SH-SY5Y (cell line): ENCODE measurements around the gene ILDR2.

Experiments
- GATA2 ChIP-seq: IDR thresholded peaks from 2 replicates; pipeline ENCODE4 v1.6.1; 2011; ENCODE audit warnings: mild to moderate bottlenecking, low read depth, low read length
- GATA3 ChIP-seq: IDR thresholded peaks from 2 replicates; pipeline ENCODE4 v1.6.1; 2011; ENCODE audit warnings: low read depth, mild to moderate bottlenecking, low read length, moderate library complexity

ILDR2 gene

DNA sequence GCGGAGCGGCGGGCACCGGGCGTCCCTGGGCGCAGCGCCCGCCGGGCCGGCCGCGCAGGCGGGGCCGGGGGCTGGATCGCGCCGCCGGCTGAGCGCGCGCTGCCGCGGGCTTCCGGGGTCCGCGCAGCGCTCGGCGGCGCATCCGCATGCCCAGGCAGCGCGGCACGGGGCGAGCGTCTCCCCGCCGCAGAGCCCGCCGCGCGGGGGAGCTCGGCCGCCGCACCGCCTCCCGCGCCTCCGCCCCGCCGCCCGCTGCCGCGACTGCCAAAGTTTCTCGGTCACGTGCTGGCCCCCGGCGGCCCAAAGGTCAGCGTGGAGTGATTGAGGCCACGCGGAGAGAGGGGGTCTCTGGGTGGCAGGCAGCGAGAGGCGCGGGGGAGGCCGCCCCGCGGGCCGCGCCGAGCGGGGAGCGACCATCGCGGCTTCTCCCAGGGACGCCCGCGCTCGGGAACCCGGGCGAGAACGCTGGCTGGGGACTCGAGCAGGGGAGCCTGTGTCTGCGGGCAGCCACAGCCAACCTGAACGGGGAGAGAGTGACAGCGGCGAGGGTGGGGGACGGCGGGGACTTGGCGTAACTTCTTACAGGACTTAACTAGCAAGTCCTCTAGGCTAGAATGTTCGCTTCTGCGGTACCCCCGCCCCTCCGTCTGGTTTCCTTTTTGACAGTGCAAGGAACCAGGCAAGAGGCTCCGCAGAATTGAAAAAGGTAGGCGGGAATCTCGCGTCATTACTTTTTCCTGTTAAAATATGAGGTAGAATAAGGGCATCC lies at the start of gene ILDR2:
Gene ILDR2, minus strand, starts transcription at position 180 of the 769 bp plus-strand sequence. CDS start 272 bp downstream, outside the sequence.
- no peak for TF ChIP-seq GATA2

DNA sequence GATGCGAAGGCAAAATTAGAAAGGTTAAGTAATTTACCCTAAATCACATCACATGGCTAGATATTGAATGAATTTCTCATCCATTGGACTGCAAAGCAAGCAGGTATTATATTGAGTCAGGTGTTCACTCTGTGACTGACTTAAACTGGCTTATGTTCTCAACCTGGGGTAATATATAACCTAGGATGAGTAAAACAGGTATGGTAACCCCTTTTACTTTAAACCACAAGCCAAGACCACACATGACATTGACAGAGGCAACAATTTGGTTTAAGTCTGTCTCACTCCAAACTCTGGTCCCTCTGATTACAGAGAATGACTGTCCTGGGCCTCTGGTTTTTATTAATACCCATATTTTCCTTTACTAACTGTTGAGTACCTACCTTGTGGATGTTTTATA lies 47.0 kb upstream of the ILDR2 start:
- no peak for TF ChIP-seq GATA2
- TF ChIP-seq GATA3: no peak

DNA sequence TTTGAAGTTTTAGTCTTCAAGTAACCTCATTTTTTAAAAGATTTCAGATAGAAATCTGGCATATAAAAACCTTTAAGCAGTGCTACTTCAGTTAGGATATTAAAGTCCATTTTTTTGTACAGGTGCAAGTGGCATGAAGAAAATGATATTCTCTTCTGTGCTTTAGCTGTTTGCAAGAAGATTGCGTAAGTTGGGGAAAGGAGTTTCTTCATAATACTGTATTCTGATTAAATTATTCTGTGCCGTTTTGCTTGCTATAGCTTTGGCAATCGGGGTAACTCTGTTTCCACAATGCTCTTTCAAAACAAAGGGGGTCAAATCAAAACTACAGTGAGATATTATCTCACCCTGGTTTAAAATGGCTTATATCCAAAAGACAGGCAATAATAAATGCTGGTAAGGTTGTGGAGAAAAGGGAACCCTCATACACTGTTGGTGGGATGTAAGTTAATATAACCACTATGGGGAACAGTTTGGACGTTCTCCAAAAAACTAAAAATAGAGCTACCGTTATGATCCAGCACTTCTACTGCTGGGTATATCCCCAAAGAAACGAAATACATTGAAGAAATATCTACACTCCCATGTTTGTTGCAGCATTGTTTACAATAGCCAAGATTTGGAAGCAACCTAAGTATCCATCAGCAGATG lies 40.9 kb upstream of the ILDR2 start:
- TF ChIP-seq GATA3: no peak
- TF ChIP-seq GATA2: no peak

- TF ChIP-seq GATA2 (no peak), GATA3 (no peak)
Observed at GRCh38 chr1:167013108-167013929, 38.0 kb upstream of the ILDR2 start.

DNA sequence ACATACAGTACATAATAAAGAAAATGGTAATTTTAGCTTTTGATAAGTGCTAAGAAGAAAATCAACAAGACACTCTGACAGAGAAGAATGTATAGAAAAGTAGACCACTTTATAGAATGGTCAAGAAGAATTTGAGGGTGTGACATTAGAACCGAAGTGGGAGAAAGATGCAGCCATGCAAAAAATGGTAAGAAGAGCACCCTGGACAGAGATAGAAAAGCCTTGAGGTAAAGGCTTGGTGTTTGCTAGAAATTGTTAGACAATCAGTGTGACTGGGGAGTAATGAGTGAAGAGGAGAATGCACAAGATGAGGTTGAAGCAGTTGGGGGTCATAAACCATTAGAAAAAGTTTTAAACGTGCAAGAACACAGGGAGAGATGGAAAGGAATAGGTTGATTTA lies 37.2 kb upstream of the ILDR2 start:
- TF ChIP-seq GATA2 (no peak), GATA3 (no peak)

DNA sequence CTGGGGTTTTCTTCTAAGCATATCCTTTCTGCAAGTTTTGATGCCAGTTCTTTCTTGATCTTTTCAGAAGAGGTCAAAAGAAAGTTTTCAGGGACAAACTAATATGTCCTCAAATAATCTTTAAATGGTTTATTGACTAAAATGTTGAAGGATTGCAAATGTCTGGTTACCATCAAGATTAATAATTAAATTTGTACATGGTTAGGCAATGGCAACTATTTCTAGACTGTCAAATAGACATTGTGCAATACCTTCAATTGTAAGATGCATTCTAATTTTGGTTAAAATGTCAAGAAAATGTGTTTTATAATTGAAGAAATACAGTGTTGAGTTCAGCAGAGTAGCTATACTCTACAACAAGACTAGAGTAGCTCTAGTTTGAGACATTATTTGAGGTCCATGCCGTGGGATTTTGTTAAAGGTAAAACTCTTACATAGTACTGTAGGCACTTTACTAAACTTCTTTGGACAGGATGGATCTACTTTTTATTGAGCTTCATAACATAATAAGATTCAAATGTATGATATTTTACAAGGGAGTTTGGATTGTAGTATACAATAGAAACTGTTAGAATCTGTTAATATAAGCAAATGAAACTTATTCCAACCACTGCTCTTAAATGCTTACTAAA lies 36.3 kb upstream of the ILDR2 start:
- no peak for TF ChIP-seq GATA2
- TF ChIP-seq GATA3: no peak

- TF ChIP-seq GATA3 (no peak), GATA2 (no peak)
Observed at GRCh38 chr1:167003711-167004110, 28.4 kb upstream of the ILDR2 start.

- no peak for TF ChIP-seq GATA2
- no peak for TF ChIP-seq GATA3
Observed at GRCh38 chr1:167002354-167002753, 27.0 kb upstream of the ILDR2 start.

- TF ChIP-seq GATA2 (no peak), GATA3 (no peak)
Observed at GRCh38 chr1:167000546-167000945, 25.2 kb upstream of the ILDR2 start.

GRCh38 chr1:166999500-167000055 lies 24.2 kb upstream of the ILDR2 start:
- no peak for TF ChIP-seq GATA3
- no peak for TF ChIP-seq GATA2

DNA sequence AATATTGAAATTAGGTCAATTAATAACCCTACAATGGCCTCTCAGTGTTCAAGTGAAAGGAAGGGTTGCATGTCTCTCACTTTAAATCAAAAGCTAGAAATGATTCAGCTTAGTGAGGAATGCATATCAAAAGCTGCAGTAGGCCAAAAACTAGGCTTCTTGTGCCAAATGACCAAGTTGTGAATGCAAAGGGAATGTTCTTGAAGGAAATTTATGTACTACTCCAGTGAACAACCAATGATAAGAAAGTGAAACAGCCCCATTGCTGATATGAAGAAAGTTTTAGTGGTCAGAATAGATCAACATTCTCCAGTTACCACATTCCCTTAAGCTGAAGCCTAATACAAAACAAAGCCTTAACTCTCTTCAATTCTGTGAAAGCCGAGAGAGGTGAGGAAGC lies 23.7 kb upstream of the ILDR2 start:
- TF ChIP-seq GATA3 (no peak), GATA2 (no peak)

DNA sequence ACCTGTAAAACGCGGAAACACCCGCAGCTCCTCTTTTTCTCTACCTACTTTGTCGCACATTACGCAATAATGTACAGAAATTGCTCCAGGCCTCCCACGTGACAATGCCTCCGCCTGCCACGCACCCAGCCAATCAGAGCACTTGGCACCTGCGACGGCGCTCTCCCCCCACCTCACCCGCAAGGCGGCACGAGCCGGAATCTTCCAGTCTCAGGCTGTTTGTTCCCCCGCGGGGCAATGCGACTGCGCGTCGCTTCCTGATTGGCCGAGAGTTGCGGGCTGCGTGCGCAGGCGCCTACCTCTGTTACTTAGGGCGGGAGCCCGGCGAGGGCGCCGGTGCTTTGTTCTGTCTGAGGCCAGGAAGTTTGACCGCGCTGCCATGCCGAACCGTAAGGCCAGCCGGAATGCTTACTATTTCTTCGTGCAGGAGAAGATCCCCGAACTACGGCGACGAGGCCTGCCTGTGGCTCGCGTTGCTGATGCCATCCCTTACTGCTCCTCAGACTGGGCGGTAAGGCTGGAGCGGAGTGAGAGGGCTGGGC lies 13.7 kb upstream of the ILDR2 start, which contains the start of gene MAEL:
Gene MAEL, plus strand, starts transcription at position 307 of the 542 bp plus-strand sequence. Its CDS starts 73 bp downstream, at position 380.
- no peak for TF ChIP-seq GATA2
- no peak for TF ChIP-seq GATA3

GRCh38 chr1:166981589-166981988 lies 6.2 kb upstream of the ILDR2 start:
- TF ChIP-seq GATA3 (no peak), GATA2 (no peak)

- TF ChIP-seq GATA2 (no peak), GATA3 (no peak)
Observed at GRCh38 chr1:166980818-166981217, 5.5 kb upstream of the ILDR2 start.
